ENCODE measurements around the gene NELFA. TPM values are rescaled to one million over a fixed set of nuclear protein-coding genes. Genes with fewer than 3 reads are reported as not detected.

The NELFA gene
- total and polyA plus RNA-seq, 10 of the 15 experiments (the other 5 are each of a cell fraction or from before 2014, with no cell fraction given), result 0.39 to 38.6 (median 16.7) TPM

DNA sequence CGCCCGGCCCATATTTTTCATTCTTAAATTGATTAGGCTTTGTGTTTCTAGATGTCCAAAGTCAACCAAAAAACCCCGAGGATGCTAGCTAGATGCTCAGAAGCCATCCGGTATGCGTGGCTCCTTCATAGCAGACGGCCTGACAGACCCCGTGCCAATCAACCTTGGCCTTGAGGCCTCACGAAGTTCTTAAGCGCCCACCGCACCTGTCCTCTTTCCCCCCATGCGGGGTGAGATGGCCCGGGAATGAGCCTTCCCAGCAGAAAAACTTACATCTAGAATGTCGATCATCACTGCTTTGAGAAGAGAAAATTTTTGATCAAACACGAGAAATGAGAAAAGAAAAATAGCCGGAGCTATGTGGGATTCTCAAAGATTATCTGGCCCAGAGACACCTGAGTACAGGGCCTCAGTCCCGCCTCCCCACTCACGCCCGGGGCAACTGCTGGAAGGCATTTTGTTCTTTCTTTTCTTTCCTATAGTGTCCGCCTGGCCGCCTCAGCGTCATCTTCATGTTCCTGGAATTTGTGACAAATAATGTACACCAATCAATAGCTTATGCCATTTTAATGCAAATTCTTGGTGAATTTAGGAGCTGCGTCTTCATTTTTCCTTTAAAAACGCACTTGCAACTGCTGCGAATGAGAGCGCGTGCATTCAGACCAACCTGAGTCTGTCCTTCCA lies 48.8 kb upstream of the NELFA start:
- FAIRE-seq (no peak), DNase-seq (ENCODE audit: low read depth, low spot score) (no peak), ATAC-seq (no peak)
- Histone ChIP-seq H2AFZ (ENCODE audit: control insufficient read depth, low read depth, low read length) (no peak overlapping the region), H3K9ac (ENCODE audit: control insufficient read depth, insufficient read depth, low read length) (no peak overlapping the region), H3K27me3 (replicated peaks in 1 of 2; ENCODE audit: control insufficient read depth in 2 of 2, insufficient read depth in 2 of 2, low read length in 1 of 2) (peaks cover 2 to 3% of the 10 kb centered on the region in 2 experiments; a peak in 3 of 4 replicates), H3K27ac (ENCODE audit: control insufficient read depth, insufficient read depth) (no peak overlapping the region), H3K36me3 (ENCODE audit: control insufficient read depth in 2 of 2, insufficient read depth in 2 of 2, low read length in 1 of 2) (no peaks in the 10 kb centered on the region), H3K79me2 (ENCODE audit: control insufficient read depth, insufficient read depth, low read length) (no peaks in the 10 kb centered on the region), H3K4me2 (ENCODE audit: control insufficient read depth, insufficient read depth) (no peak overlapping the region), H4K20me1 (ENCODE audit: control insufficient read depth, insufficient read depth) (no peaks in the 10 kb centered on the region), H3K4me3 (no peak overlapping the region), H3K4me1 (ENCODE audit: control insufficient read depth, insufficient read depth, low read length) (no peaks in the 10 kb centered on the region), H3K9me3 (replicated peaks; ENCODE audit: control insufficient read depth, insufficient read depth, low read length) (no peaks in the 10 kb centered on the region)
- in situ Hi-C loops (cut with MboI), result no loop called here
- CTCF ChIA-PET, result no interaction called here
- no TSS peak for BruUV-seq (replicated peaks)
- no peak for TF ChIP-seq NBN (IDR thresholded peaks at IDR 0.05)
- TF ChIP-seq, protein P1, sequence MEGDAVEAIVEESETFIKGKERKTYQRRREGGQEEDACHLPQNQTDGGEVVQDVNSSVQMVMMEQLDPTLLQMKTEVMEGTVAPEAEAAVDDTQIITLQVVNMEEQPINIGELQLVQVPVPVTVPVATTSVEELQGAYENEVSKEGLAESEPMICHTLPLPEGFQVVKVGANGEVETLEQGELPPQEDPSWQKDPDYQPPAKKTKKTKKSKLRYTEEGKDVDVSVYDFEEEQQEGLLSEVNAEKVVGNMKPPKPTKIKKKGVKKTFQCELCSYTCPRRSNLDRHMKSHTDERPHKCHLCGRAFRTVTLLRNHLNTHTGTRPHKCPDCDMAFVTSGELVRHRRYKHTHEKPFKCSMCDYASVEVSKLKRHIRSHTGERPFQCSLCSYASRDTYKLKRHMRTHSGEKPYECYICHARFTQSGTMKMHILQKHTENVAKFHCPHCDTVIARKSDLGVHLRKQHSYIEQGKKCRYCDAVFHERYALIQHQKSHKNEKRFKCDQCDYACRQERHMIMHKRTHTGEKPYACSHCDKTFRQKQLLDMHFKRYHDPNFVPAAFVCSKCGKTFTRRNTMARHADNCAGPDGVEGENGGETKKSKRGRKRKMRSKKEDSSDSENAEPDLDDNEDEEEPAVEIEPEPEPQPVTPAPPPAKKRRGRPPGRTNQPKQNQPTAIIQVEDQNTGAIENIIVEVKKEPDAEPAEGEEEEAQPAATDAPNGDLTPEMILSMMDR (IDR thresholded peaks at IDR 0.05 in 2 of 3, conservative IDR thresholded peaks at IDR 0.05 in 1 of 3; ENCODE audit: control insufficient read depth in 2 of 3, extremely low read depth in 1 of 3, insufficient read depth in 1 of 3, low read depth in 3 of 3, low read length in 3 of 3), result no peak
- no peak for TF ChIP-seq SP1 (IDR thresholded peaks at IDR 0.05; ENCODE audit: low read depth, low read length)
- no peak for TF ChIP-seq SREBF1 (IDR thresholded peaks at IDR 0.05; ENCODE audit: low read length)
- TF ChIP-seq YY1 (IDR thresholded peaks at IDR 0.05; ENCODE audit: low read depth, low read length), result no peak
- TF ChIP-seq, protein P2, sequence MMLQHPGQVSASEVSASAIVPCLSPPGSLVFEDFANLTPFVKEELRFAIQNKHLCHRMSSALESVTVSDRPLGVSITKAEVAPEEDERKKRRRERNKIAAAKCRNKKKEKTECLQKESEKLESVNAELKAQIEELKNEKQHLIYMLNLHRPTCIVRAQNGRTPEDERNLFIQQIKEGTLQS (IDR thresholded peaks at IDR 0.05; ENCODE audit: borderline replicate concordance, extremely low read depth, low read depth, low read length), result no peak
- TF ChIP-seq CHD2 (IDR thresholded peaks at IDR 0.05; ENCODE audit: borderline replicate concordance, low read depth, low read length), result no peak
- no peak for TF ChIP-seq CEBPB (IDR thresholded peaks at IDR 0.05; ENCODE audit: borderline replicate concordance in 1 of 2, low read depth in 2 of 2, low read length in 2 of 2)
- TF ChIP-seq, protein P3, sequence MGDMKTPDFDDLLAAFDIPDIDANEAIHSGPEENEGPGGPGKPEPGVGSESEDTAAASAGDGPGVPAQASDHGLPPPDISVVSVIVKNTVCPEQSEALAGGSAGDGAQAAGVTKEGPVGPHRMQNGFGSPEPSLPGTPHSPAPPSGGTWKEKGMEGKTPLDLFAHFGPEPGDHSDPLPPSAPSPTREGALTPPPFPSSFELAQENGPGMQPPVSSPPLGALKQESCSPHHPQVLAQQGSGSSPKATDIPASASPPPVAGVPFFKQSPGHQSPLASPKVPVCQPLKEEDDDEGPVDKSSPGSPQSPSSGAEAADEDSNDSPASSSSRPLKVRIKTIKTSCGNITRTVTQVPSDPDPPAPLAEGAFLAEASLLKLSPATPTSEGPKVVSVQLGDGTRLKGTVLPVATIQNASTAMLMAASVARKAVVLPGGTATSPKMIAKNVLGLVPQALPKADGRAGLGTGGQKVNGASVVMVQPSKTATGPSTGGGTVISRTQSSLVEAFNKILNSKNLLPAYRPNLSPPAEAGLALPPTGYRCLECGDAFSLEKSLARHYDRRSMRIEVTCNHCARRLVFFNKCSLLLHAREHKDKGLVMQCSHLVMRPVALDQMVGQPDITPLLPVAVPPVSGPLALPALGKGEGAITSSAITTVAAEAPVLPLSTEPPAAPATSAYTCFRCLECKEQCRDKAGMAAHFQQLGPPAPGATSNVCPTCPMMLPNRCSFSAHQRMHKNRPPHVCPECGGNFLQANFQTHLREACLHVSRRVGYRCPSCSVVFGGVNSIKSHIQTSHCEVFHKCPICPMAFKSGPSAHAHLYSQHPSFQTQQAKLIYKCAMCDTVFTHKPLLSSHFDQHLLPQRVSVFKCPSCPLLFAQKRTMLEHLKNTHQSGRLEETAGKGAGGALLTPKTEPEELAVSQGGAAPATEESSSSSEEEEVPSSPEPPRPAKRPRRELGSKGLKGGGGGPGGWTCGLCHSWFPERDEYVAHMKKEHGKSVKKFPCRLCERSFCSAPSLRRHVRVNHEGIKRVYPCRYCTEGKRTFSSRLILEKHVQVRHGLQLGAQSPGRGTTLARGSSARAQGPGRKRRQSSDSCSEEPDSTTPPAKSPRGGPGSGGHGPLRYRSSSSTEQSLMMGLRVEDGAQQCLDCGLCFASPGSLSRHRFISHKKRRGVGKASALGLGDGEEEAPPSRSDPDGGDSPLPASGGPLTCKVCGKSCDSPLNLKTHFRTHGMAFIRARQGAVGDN (IDR thresholded peaks at IDR 0.05), result no peak
- TF ChIP-seq NFYB (IDR thresholded peaks at IDR 0.05; ENCODE audit: insufficient read depth, low read depth, low read length), result no peak
- no peak for TF ChIP-seq TARDBP (IDR thresholded peaks at IDR 0.05; ENCODE audit: borderline replicate concordance)
- TF ChIP-seq CBFB (IDR thresholded peaks at IDR 0.05; ENCODE audit: low read depth), result no peak
- no peak for TF ChIP-seq BACH1 (IDR thresholded peaks at IDR 0.05; ENCODE audit: borderline replicate concordance)
- no peak for TF ChIP-seq NRF1 (conservative IDR thresholded peaks at IDR 0.05; ENCODE audit: low read depth, low read length)
- RAD21 ChIA-PET (ENCODE audit: unreplicated experiment), result no interaction called here
- POLR2A ChIA-PET, result no interaction called here
- SMC1A ChIA-PET (ENCODE audit: uncharacterized antibody, unreplicated experiment), result no interaction called here
- WGBS (ENCODE audit: insufficient coverage, insufficient replicate concordance, low lambda C conversion rate, missing lambda C conversion rate), result 65% methylated on average over 26 of the region's 26 CpGs
- intact Hi-C loops (cut with micrococcal nuclease; ENCODE audit: unreplicated experiment), result no loop called here

Data from GM12878 (cell line).